HepG2 (cell line): ENCODE results near the gene LRRC15. TPM values are rescaled to one million over a fixed set of nuclear protein-coding genes. Genes with fewer than 3 reads are reported as not detected.

ENCODE experiments used
- ATAC-seq: fragments of 200-7000 bp; cut with Tn5 transposase; 3 replicates; pipeline ENCODE4 v1.9.1; 2020; ENCODE audit warnings: mild to moderate bottlenecking, moderate library complexity
- BruUV-seq: library from RNA; stranded (reverse); fragments of 400-500 nt; replicated peaks from 2 replicates; lab custom pipeline; 2021; lab: Mats Ljungman, UMichigan
- CTCF ChIA-PET: fragments of 300-600 bp; formaldehyde crosslinking; extraction: SDS; loops from one replicate; lab custom pipeline; 2021; ENCODE audit warnings: low total read pairs, inconsistent platforms, low intra/inter-chr PET ratio; lab: Yijun Ruan, JAX
- POLR2A ChIA-PET: fragments of 350-600 bp; sonication (Branson Sonifier 250); formaldehyde crosslinking; loops from one replicate; lab custom pipeline; 2020; ENCODE audit warnings: antibody characterized with exemption, inconsistent platforms; lab: Yijun Ruan, JAX
- DNase-seq: peaks from one replicate; pipeline ENCODE4 v3.0.0-alpha.2; 2015; ENCODE audit warnings: low spot score
- FAIRE-seq: peaks from 3 replicates; lab custom pipeline; 2011; peaks lifted over from hg19 to GRCh38; lab: Jason Lieb, UNC
- H2AFZ ChIP-seq: one replicate; pipeline ENCODE4 v1.6.1; 2011; ENCODE audit warnings: low read length, inconsistent platforms
- H3K27ac ChIP-seq: fragments of 300-600 bp; 3 replicates; pipeline ENCODE4 v1.8.0; 2011; ENCODE audit warnings: mixed run types, mild to moderate bottlenecking, mixed read lengths, low read length, inconsistent platforms; ENCODE audit not compliant: insufficient read depth; ENCODE audit errors: extremely low read length
- H3K27me3 ChIP-seq, 2 experiments: fragments of 200-600 bp in 1 of 2; 2 replicates in 1 of 2; 3 replicates in 1 of 2; pipeline versions ENCODE4 v1.6.0 to v1.8.0; 2011; ENCODE audit warnings: low read length in 2 of 2, mild to moderate bottlenecking in 2 of 2, moderate library complexity in 2 of 2, inconsistent platforms in 1 of 2; ENCODE audit not compliant: insufficient read depth in 2 of 2, control insufficient read depth in 1 of 2
- H3K36me3 ChIP-seq, 2 experiments: fragments of 200-600 bp in 1 of 2; replicated peaks in 1 of 2; 2 replicates in 1 of 2; 3 replicates in 1 of 2; pipeline versions ENCODE4 v1.5.1 to v1.8.0; 2011; ENCODE audit warnings: low read length in 2 of 2, inconsistent platforms in 1 of 2; ENCODE audit not compliant: insufficient read depth in 2 of 2, control insufficient read depth in 1 of 2
- H3K4me1 ChIP-seq: 2 replicates; pipeline ENCODE4 v1.5.1; 2012; ENCODE audit warnings: low read length, inconsistent platforms; ENCODE audit not compliant: insufficient read depth
- H3K4me2 ChIP-seq: 2 replicates; pipeline ENCODE4 v1.6.0; 2011; ENCODE audit warnings: low read depth, low read length, inconsistent platforms
- H3K4me3 ChIP-seq, 3 experiments: fragments of 200-600 bp in 1 of 3; sonication (generic), shearing (Covaris generic) in 1 of 3; replicated peaks in 1 of 3; 2 replicates each; pipeline ENCODE4 v1.5.1; 2011 to 2016; ENCODE audit warnings: low read length in 3 of 3, inconsistent platforms in 2 of 3, low read depth in 2 of 3, mild to moderate bottlenecking in 2 of 3, control low read depth in 1 of 3, mixed read lengths in 1 of 3; ENCODE audit not compliant: insufficient read depth in 1 of 3
- H3K79me2 ChIP-seq: one replicate; pipeline ENCODE4 v1.6.1; 2011; ENCODE audit warnings: low read length, inconsistent platforms; ENCODE audit not compliant: insufficient read depth
- H3K9ac ChIP-seq: 2 replicates; pipeline ENCODE4 v1.6.0; 2011; ENCODE audit warnings: mild to moderate bottlenecking, low read depth, low read length, inconsistent platforms; ENCODE audit not compliant: insufficient read depth
- H3K9me3 ChIP-seq: 2 replicates; pipeline ENCODE4 v1.5.1; 2012; ENCODE audit warnings: mild to moderate bottlenecking, low read length
- H4K20me1 ChIP-seq: 2 replicates; pipeline ENCODE4 v1.6.0; 2011; ENCODE audit warnings: inconsistent platforms, mild to moderate bottlenecking, low read length, moderate library complexity; ENCODE audit not compliant: insufficient read depth
- HMGXB4 ChIP-seq, 2 experiments: sonication (generic) in 1 of 2; formaldehyde crosslinking in 1 of 2; IDR thresholded peaks; 2 replicates each; pipeline versions ENCODE4 v1.4.0 to v1.6.1; 2018 to 2020; ENCODE audit warnings: missing genetic modification reagents in 2 of 2, borderline replicate concordance in 1 of 2, low read depth in 1 of 2, mild to moderate bottlenecking in 1 of 2, missing biosample characterization in 1 of 2
- IKZF5 ChIP-seq: IDR thresholded peaks from 2 replicates; pipeline ENCODE4 v1.6.1; 2018; ENCODE audit warnings: missing genetic modification reagents, mild to moderate bottlenecking, missing compliant biosample characterization
- POGZ ChIP-seq: sonication (generic); formaldehyde crosslinking; IDR thresholded peaks from 2 replicates; pipeline ENCODE4 v1.4.0; 2020; ENCODE audit warnings: mild to moderate bottlenecking, missing genetic modification reagents
- SAFB2 ChIP-seq: sonication (generic); formaldehyde crosslinking; IDR thresholded peaks from 2 replicates; pipeline ENCODE4 v1.5.1; 2020; ENCODE audit warnings: missing genetic modification reagents, low read depth, mild to moderate bottlenecking, borderline replicate concordance
- SNAPC2 ChIP-seq: sonication (generic); formaldehyde crosslinking; IDR thresholded peaks from 2 replicates; pipeline ENCODE4 v1.8.1; 2022; ENCODE audit warnings: mild to moderate bottlenecking, missing genetic modification reagents
- SOX6 ChIP-seq, 2 experiments: fragments of 450-650 bp in 1 of 2; sonication (generic) in 1 of 2; formaldehyde crosslinking in 1 of 2; IDR thresholded peaks; 2 replicates each; pipeline versions ENCODE4 v1.4.0 to v1.6.1; 2017 to 2020; ENCODE audit warnings: antibody characterized with exemption in 1 of 2, mild to moderate bottlenecking in 1 of 2, missing genetic modification reagents in 1 of 2
- ZBTB14 ChIP-seq: sonication (generic); formaldehyde crosslinking; IDR thresholded peaks from 2 replicates; pipeline ENCODE4 v1.4.0; 2020; ENCODE audit warnings: missing genetic modification reagents
- ZNF10 ChIP-seq: sonication (generic); formaldehyde crosslinking; IDR thresholded peaks from 2 replicates; pipeline ENCODE4 v1.4.0; 2020; ENCODE audit warnings: mild to moderate bottlenecking, low read depth, missing genetic modification reagents, borderline replicate concordance
- WGBS: methylation state at CpG from one replicate; pipeline ENCODE4 v1.1.6; 2017; ENCODE audit warnings: low lambda C conversion rate; 5-methylcytosine and 5-hydroxymethylcytosine counted together
- in situ Hi-C: cut with HindIII; loops from 2 replicates; pipeline ENCODE4 v1.10.0; 2017; ENCODE audit warnings: low pct_unique_long_range_greater_than_20kb; ENCODE audit not compliant: extremely low pct_ligation_motif_present
- intact Hi-C: fragments of 100-400 bp; cut with micrococcal nuclease; formaldehyde crosslinking; loops from one replicate; pipeline ENCODE4 v1.10.0; 2022; ENCODE audit not compliant: unreplicated experiment
- polyA plus RNA-seq, 8 experiments: library from polyadenylated mRNA; depleted of rRNA in 3 of 8; stranded (reverse) in 7 of 8; unstranded in 1 of 8; fragments of >200 nt; fragmentation: Illumina TruSeq in 4 of 8; extraction: Trizol in 4 of 8; gene quantifications; 2 replicates each; pipeline versions ENCODE4 v1.2.1 to v1.2.3, GENCODE V29; 2011 to 2016; ENCODE audit warnings: low read depth in 4 of 8, missing spikeins in 1 of 8, mixed read lengths in 1 of 8; ENCODE audit not compliant: insufficient read depth in 1 of 8
- total RNA-seq, 5 experiments: library from RNA; depleted of rRNA; stranded (reverse); fragments of >200 nt; fragmentation: Illumina TruSeq; extraction: Trizol; gene quantifications; 2 replicates each; pipeline ENCODE4 v1.2.3, GENCODE V29; 2016; ENCODE audit warnings: low read depth in 1 of 5

LRRC15 gene
- total and polyA plus RNA-seq, 2 of the 13 experiments (the other 11 are each of a cell fraction or from before 2014, with no cell fraction given): not detected

GRCh38 chr3:194329583-194329965, 40.0 kb downstream of the LRRC15 start:
- intact Hi-C loops (no loop called here), in situ Hi-C loops (no loop called here)
- ATAC-seq: no peak
- no peaks in the 10 kb centered on the region for H3K9me3 ChIP-seq
- no peaks in the 10 kb centered on the region for H3K36me3 ChIP-seq
- ChIA-PET POLR2A (no interaction called here), CTCF (no interaction called here)
- FAIRE-seq: no peak
- no peaks in the 10 kb centered on the region for H3K79me2 ChIP-seq
- no peak overlapping the region for H3K4me3 ChIP-seq
- H4K20me1 ChIP-seq: no peaks in the 10 kb centered on the region
- no peaks in the 10 kb centered on the region for H3K27me3 ChIP-seq
- no peak overlapping the region for H3K27ac ChIP-seq
- TF ChIP-seq SNAPC2 (no peak), ZNF10 (CRISPR knock-in tag) (no peak), POGZ (CRISPR knock-in tag) (no peak), HMGXB4 (CRISPR knock-in tag; IDR thresholded peaks at IDR 0.05; ENCODE audit: borderline replicate concordance in 1 of 2, low read depth in 1 of 2) (no peak), IKZF5 (CRISPR knock-in tag) (no peak), ZBTB14 (no peak), SOX6 (IDR thresholded peaks at IDR 0.05) (no peak), SOX6 (CRISPR knock-in tag; IDR thresholded peaks at IDR 0.05) (no peak), SAFB2 (CRISPR knock-in tag) (no peak)
- H3K4me2 ChIP-seq: no peak overlapping the region
- H3K4me1 ChIP-seq: peaks cover 80% of the 10 kb centered on the region
- no peak for DNase-seq
- H2AFZ ChIP-seq: no peak overlapping the region
- no peak overlapping the region for H3K9ac ChIP-seq
- no TSS peak for BruUV-seq
- WGBS: 73% methylated on average over 6 of the region's 7 CpGs
